DND-41 (cell line): ENCODE measurements around the gene TEKT4.
"Not testable (repeated sequence)": the region's sequence is repeated elsewhere in the genome, so short reads cannot be mapped to it uniquely, and the experiment has no call there.

Source experiments
- ATAC-seq: fragments of 200-7000 bp; cut with Tn5 transposase; 3 replicates; pipeline ENCODE4 v1.9.1; 2021; ENCODE audit warnings: low read depth; ENCODE audit not compliant: insufficient read depth
- DNase-seq: peaks from one replicate; pipeline ENCODE4 v3.0.0-alpha.2; 2020
- H2AFZ ChIP-seq: 2 replicates; pipeline ENCODE4 v1.6.0; 2012; ENCODE audit warnings: low read depth, low read length
- H3K27ac ChIP-seq: 2 replicates; pipeline ENCODE4 v1.5.1; 2012; ENCODE audit warnings: low read length, inconsistent platforms
- H3K27me3 ChIP-seq: fragments of 200-600 bp; sonication (generic); 2 replicates; pipeline ENCODE4 v1.6.0; 2012; ENCODE audit warnings: low read length, mild to moderate bottlenecking, inconsistent platforms; ENCODE audit not compliant: insufficient read depth, poor library complexity
- H3K36me3 ChIP-seq: 2 replicates; pipeline ENCODE4 v1.5.1; 2012; ENCODE audit warnings: low read length, inconsistent platforms; ENCODE audit not compliant: insufficient read depth
- H3K4me1 ChIP-seq: 2 replicates; pipeline ENCODE4 v1.5.1; 2012; ENCODE audit warnings: mild to moderate bottlenecking, low read length; ENCODE audit not compliant: insufficient read depth
- H3K4me2 ChIP-seq: 2 replicates; pipeline ENCODE4 v1.6.0; 2012; ENCODE audit warnings: mild to moderate bottlenecking, moderate library complexity, low read length, inconsistent platforms; ENCODE audit not compliant: insufficient read depth
- H3K4me3 ChIP-seq, 2 experiments: fragments of 200-600 bp in 1 of 2; shearing (Covaris generic) in 1 of 2; 2 replicates each; pipeline ENCODE4 v1.5.1; 2012 to 2016; ENCODE audit warnings: inconsistent platforms in 2 of 2, low read length in 2 of 2, mild to moderate bottlenecking in 2 of 2, low read depth in 1 of 2, moderate library complexity in 1 of 2
- H3K79me2 ChIP-seq: 2 replicates; pipeline ENCODE4 v1.6.0; 2012; ENCODE audit warnings: low read length, inconsistent platforms; ENCODE audit not compliant: insufficient read depth
- H3K9ac ChIP-seq: 2 replicates; pipeline ENCODE4 v1.6.0; 2012; ENCODE audit warnings: low read depth, mild to moderate bottlenecking, inconsistent platforms, low read length, moderate library complexity
- H3K9me3 ChIP-seq: 2 replicates; pipeline ENCODE4 v1.5.1; 2012; ENCODE audit warnings: low read length, moderate library complexity, mild to moderate bottlenecking, inconsistent platforms; ENCODE audit not compliant: insufficient read depth, severe bottlenecking
- H4K20me1 ChIP-seq: 2 replicates; pipeline ENCODE4 v1.6.0; 2012; ENCODE audit warnings: low read length; ENCODE audit not compliant: insufficient read depth
- CTCF ChIP-seq: IDR thresholded peaks from 2 replicates; pipeline ENCODE4 v1.5.1; 2012; ENCODE audit warnings: borderline replicate concordance, low read length, moderate library complexity, mild to moderate bottlenecking; ENCODE audit not compliant: poor library complexity, severe bottlenecking; ENCODE audit errors: extremely low read depth
- EZH2 ChIP-seq: IDR thresholded peaks from 3 replicates; pipeline ENCODE4 v1.6.1; 2012; ENCODE audit warnings: borderline replicate concordance, low read depth, mild to moderate bottlenecking, moderate library complexity, low read length, inconsistent platforms; ENCODE audit not compliant: severe bottlenecking

Gene TEKT4

GRCh38 chr2:94881070-94881469, 9.8 kb downstream of the TEKT4 start:
- Histone ChIP-seq H4K20me1 (no peaks in the 10 kb centered on the region), H3K79me2 (no peaks in the 10 kb centered on the region), H3K4me1 (no peaks in the 10 kb centered on the region), H3K9ac (no peak overlapping the region), H3K27ac (no peak overlapping the region), H3K9me3 (no peaks in the 10 kb centered on the region), H3K36me3 (no peaks in the 10 kb centered on the region), H2AFZ (no peak overlapping the region), H3K4me2 (no peak overlapping the region), H3K27me3 (no peaks in the 10 kb centered on the region), H3K4me3 (no peak overlapping the region)
- ATAC-seq (no peak), DNase-seq (no peak)
- TF ChIP-seq CTCF (no peak), EZH2 (no peak)

GRCh38 chr2:94890234-94890633, 19.0 kb downstream of the TEKT4 start:
- no peak for TF ChIP-seq CTCF
- no peak for TF ChIP-seq EZH2
- H3K27me3 ChIP-seq = peaks cover 2% of the 10 kb centered on the region
- H3K4me3 ChIP-seq = no peak overlapping the region
- H3K4me1 ChIP-seq = no peaks in the 10 kb centered on the region
- no peak overlapping the region for H2AFZ ChIP-seq
- H3K36me3 ChIP-seq = no peaks in the 10 kb centered on the region
- H4K20me1 ChIP-seq = no peaks in the 10 kb centered on the region
- H3K79me2 ChIP-seq = no peaks in the 10 kb centered on the region
- ATAC-seq = no peak
- DNase-seq = no peak
- no peaks in the 10 kb centered on the region for H3K9me3 ChIP-seq
- no peak overlapping the region for H3K9ac ChIP-seq
- H3K4me2 ChIP-seq = no peak overlapping the region
- no peak overlapping the region for H3K27ac ChIP-seq

- not testable (repeated sequence) for H2AFZ ChIP-seq, H3K79me2 ChIP-seq, ATAC-seq
Observed at GRCh38 chr2:94895273-94895672, 24.0 kb downstream of the TEKT4 start.

GRCh38 chr2:94906976-94907375, 35.7 kb downstream of the TEKT4 start:
- not testable (repeated sequence) for DNase-seq, H3K27ac ChIP-seq, H3K36me3 ChIP-seq, H3K27me3 ChIP-seq, H3K9ac ChIP-seq, H3K4me2 ChIP-seq, ATAC-seq, H3K79me2 ChIP-seq, H3K9me3 ChIP-seq, H2AFZ ChIP-seq, H3K4me3 ChIP-seq, H4K20me1 ChIP-seq, H3K4me1 ChIP-seq

More at GRCh38 chr2:94895273-94895672, 24.0 kb downstream of the TEKT4 start:
- H3K4me2 ChIP-seq, H3K4me1 ChIP-seq, H3K4me3 ChIP-seq, H3K9ac ChIP-seq, H4K20me1 ChIP-seq, H3K27ac ChIP-seq, H3K27me3 ChIP-seq, H3K9me3 ChIP-seq, H3K36me3 ChIP-seq, DNase-seq: not testable (repeated sequence)

- H3K4me1 ChIP-seq = no peaks in the 10 kb centered on the region
- H3K79me2 ChIP-seq = no peaks in the 10 kb centered on the region
- no peaks in the 10 kb centered on the region for H3K27me3 ChIP-seq
- no peak overlapping the region for H3K27ac ChIP-seq
- H3K9me3 ChIP-seq = no peaks in the 10 kb centered on the region
- no peak for DNase-seq
- no peak overlapping the region for H3K9ac ChIP-seq
- no peak overlapping the region for H3K4me3 ChIP-seq
- H3K36me3 ChIP-seq = no peaks in the 10 kb centered on the region
- ATAC-seq = no peak
- no peak overlapping the region for H3K4me2 ChIP-seq
- no peaks in the 10 kb centered on the region for H4K20me1 ChIP-seq
- TF ChIP-seq CTCF (no peak), EZH2 (no peak)
- H2AFZ ChIP-seq = no peak overlapping the region
Observed at GRCh38 chr2:94923196-94923595, 52.0 kb downstream of the TEKT4 start.

GRCh38 chr2:94924999-94925398, 53.8 kb downstream of the TEKT4 start:
- not testable (repeated sequence) for H3K9me3 ChIP-seq, H3K4me2 ChIP-seq, H4K20me1 ChIP-seq, H3K36me3 ChIP-seq, H3K79me2 ChIP-seq, DNase-seq, H2AFZ ChIP-seq, ATAC-seq, H3K27ac ChIP-seq, H3K4me3 ChIP-seq, H3K9ac ChIP-seq, H3K27me3 ChIP-seq, H3K4me1 ChIP-seq
